HG02678 (cell line): ENCODE measurements around the gene CCIN.
"Not testable (repeated sequence)": the region's sequence is repeated elsewhere in the genome, so short reads cannot be mapped to it uniquely, and the experiment has no call there.

Source experiments
- ATAC-seq: cut with Tn5 transposase; IDR thresholded peaks from one replicate; pipeline ENCODE4 v1.9.1; 2021; ENCODE audit warnings: mild to moderate bottlenecking, moderate library complexity; ENCODE audit not compliant: unreplicated experiment

The CCIN gene

GRCh38 chr9:36169166-36169565 is at the start of gene CCIN:
Gene CCIN (plus strand): TSS chr9:36169388. CDS start chr9:36169503, 115 bp downstream.
- ATAC-seq: no peak

GRCh38 chr9:36119476-36119875 is 49.7 kb upstream of the CCIN start:
- ATAC-seq: no peak

GRCh38 chr9:36120705-36121104 is 48.5 kb upstream of the CCIN start:
- no peak for ATAC-seq

GRCh38 chr9:36121971-36122370 is 47.2 kb upstream of the CCIN start:
- ATAC-seq: no peak

- ATAC-seq: no peak
These were observed 45.7 kb upstream of the CCIN start for GRCh38 chr9:36123515-36123914.

GRCh38 chr9:36125062-36125855 is 43.9 kb upstream of the CCIN start:
- ATAC-seq: no peak

GRCh38 chr9:36126016-36126730 is 43.0 kb upstream of the CCIN start:
- no peak for ATAC-seq

- no peak for ATAC-seq
These were observed 41.4 kb upstream of the CCIN start for GRCh38 chr9:36127652-36128244.

- no peak for ATAC-seq
These were observed 40.8 kb upstream of the CCIN start for GRCh38 chr9:36128349-36128748.

GRCh38 chr9:36129139-36129538 is 40.0 kb upstream of the CCIN start:
- no peak for ATAC-seq

GRCh38 chr9:36131666-36132065 is 37.5 kb upstream of the CCIN start:
- not testable (repeated sequence) for ATAC-seq

GRCh38 chr9:36132086-36132485 is 37.1 kb upstream of the CCIN start:
- no peak for ATAC-seq

- ATAC-seq: no peak
These were observed 34.3 kb upstream of the CCIN start for GRCh38 chr9:36134761-36135505.

GRCh38 chr9:36135741-36136271 is 33.4 kb upstream of the CCIN start:
- ATAC-seq: no peak

GRCh38 chr9:36136272-36136893 is 32.8 kb upstream of the CCIN start, which contains the start of gene GLIPR2:
Gene GLIPR2 (plus strand): TSS chr9:36136733. CDS start chr9:36136779, 46 bp downstream.
- peak; percentile 97 for ATAC-seq

GRCh38 chr9:36136894-36137391 is 32.2 kb upstream of the CCIN start:
- peak; percentile 31 for ATAC-seq

- ATAC-seq: no peak
These were observed 31.7 kb upstream of the CCIN start for GRCh38 chr9:36137392-36138004.

GRCh38 chr9:36138496-36138895 is 30.7 kb upstream of the CCIN start:
- no peak for ATAC-seq

GRCh38 chr9:36138901-36139300 is 30.3 kb upstream of the CCIN start:
- no peak for ATAC-seq
